ENCODE results near the gene PLEKHA7. TPM values are rescaled to one million over a fixed set of nuclear protein-coding genes. Genes with fewer than 3 reads are reported as not detected.

The PLEKHA7 gene
- polyA plus RNA-seq, 1 of the 3 experiments (the other 2 are of a cell fraction), result 0.12 TPM

GRCh38 chr11:16925561-16926065 lies 88.6 kb downstream of the PLEKHA7 start:
- Histone ChIP-seq H2AFZ (ENCODE audit: low read depth) (no peak overlapping the region), H3K9me2 (no peaks in the 10 kb centered on the region), H3K79me2 (ENCODE audit: insufficient read depth) (no peaks in the 10 kb centered on the region), H3K36me3 (replicated peaks in 1 of 2; ENCODE audit: control insufficient read depth in 1 of 2, insufficient read depth in 2 of 2, low read length in 1 of 2) (no peaks in the 10 kb centered on the region), H3K4me2 (peak overlapping the region; percentile 74), H3K9ac (no peak overlapping the region), H3K27me3 (ENCODE audit: insufficient read depth) (peaks cover 38% of the 10 kb centered on the region), H4K20me1 (ENCODE audit: insufficient read depth) (no peaks in the 10 kb centered on the region), H3K4me1 (ENCODE audit: control insufficient read depth in 1 of 2, insufficient read depth in 2 of 2, low read depth in 1 of 2, low read length in 1 of 2) (peaks cover 0 to 16% of the 10 kb centered on the region in 2 experiments; a peak in 1 of 4 replicates), H3K9me3 (no peaks in the 10 kb centered on the region), H3K4me3 (ENCODE audit: low read depth in 2 of 2, low read length in 1 of 2) (peak overlapping the region; percentile 43 to 47), H3F3A (replicated peaks; ENCODE audit: insufficient read depth) (no peaks in the 10 kb centered on the region), H3K27ac (ENCODE audit: low read depth in 2 of 2, low read length in 1 of 2) (no peak overlapping the region)
- CTCF ChIA-PET, result interaction anchor here (1.0 to 1.8 kb wide), 4 partner anchors 11 to 137 kb away, joined by 3 to 8 read pairs (median 5); no protein-coding TSS in a partner anchor
- DNase-seq, result peak; percentile 85
- POLR2A ChIA-PET, result no interaction called here
- 0% methylated on average over 7 of the region's 52 CpGs for WGBS (ENCODE audit: low lambda C conversion rate)
- TF ChIP-seq MXI1 (IDR thresholded peaks at IDR 0.05; ENCODE audit: low read depth, low read length), result peak; percentile 41
- TF ChIP-seq YY1 (IDR thresholded peaks at IDR 0.05; ENCODE audit: low read depth), result no peak

- DNase-seq, result peak; percentile 55
- peaks cover 0 to 16% of the 10 kb centered on the region in 2 experiments; a peak in 1 of 4 replicates for H3K4me1 ChIP-seq (ENCODE audit: control insufficient read depth in 1 of 2, insufficient read depth in 2 of 2, low read depth in 1 of 2, low read length in 1 of 2)
- POLR2A ChIA-PET, result no interaction called here
- H3K79me2 ChIP-seq (ENCODE audit: insufficient read depth), result no peaks in the 10 kb centered on the region
- H3K4me2 ChIP-seq, result peak overlapping the region; percentile 74
- no peaks in the 10 kb centered on the region for H3K9me2 ChIP-seq
- CTCF ChIA-PET, result interaction anchor here (0.6 to 1.8 kb wide), 6 partner anchors 12 to 138 kb away, joined by 3 to 8 read pairs (median 4); no protein-coding TSS in a partner anchor
- no peaks in the 10 kb centered on the region for H3F3A ChIP-seq (replicated peaks; ENCODE audit: insufficient read depth)
- 4% methylated on average over 39 of the region's 51 CpGs for WGBS (ENCODE audit: low lambda C conversion rate)
- no peak overlapping the region for H3K9ac ChIP-seq
- H3K4me3 ChIP-seq (ENCODE audit: low read depth in 2 of 2, low read length in 1 of 2), result peak overlapping the region; percentile 43 to 47
- H3K27me3 ChIP-seq (ENCODE audit: insufficient read depth), result peaks cover 41% of the 10 kb centered on the region
- H3K36me3 ChIP-seq (replicated peaks in 1 of 2; ENCODE audit: control insufficient read depth in 1 of 2, insufficient read depth in 2 of 2, low read length in 1 of 2), result no peaks in the 10 kb centered on the region
- H3K27ac ChIP-seq (ENCODE audit: low read depth in 2 of 2, low read length in 1 of 2), result no peak overlapping the region
- H4K20me1 ChIP-seq (ENCODE audit: insufficient read depth), result no peaks in the 10 kb centered on the region
- TF ChIP-seq, protein P1, sequence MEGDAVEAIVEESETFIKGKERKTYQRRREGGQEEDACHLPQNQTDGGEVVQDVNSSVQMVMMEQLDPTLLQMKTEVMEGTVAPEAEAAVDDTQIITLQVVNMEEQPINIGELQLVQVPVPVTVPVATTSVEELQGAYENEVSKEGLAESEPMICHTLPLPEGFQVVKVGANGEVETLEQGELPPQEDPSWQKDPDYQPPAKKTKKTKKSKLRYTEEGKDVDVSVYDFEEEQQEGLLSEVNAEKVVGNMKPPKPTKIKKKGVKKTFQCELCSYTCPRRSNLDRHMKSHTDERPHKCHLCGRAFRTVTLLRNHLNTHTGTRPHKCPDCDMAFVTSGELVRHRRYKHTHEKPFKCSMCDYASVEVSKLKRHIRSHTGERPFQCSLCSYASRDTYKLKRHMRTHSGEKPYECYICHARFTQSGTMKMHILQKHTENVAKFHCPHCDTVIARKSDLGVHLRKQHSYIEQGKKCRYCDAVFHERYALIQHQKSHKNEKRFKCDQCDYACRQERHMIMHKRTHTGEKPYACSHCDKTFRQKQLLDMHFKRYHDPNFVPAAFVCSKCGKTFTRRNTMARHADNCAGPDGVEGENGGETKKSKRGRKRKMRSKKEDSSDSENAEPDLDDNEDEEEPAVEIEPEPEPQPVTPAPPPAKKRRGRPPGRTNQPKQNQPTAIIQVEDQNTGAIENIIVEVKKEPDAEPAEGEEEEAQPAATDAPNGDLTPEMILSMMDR (IDR thresholded peaks at IDR 0.05), result no peak
- TF ChIP-seq MXI1 (IDR thresholded peaks at IDR 0.05; ENCODE audit: low read depth, low read length) (no peak), IRF3 (IDR thresholded peaks at IDR 0.05; ENCODE audit: low read depth, low read length) (no peak), MAX (IDR thresholded peaks at IDR 0.05; ENCODE audit: low read depth) (no peak), FOXJ3 (CRISPR knock-in tag; IDR thresholded peaks at IDR 0.05) (no peak)
- TF ChIP-seq, protein P2, sequence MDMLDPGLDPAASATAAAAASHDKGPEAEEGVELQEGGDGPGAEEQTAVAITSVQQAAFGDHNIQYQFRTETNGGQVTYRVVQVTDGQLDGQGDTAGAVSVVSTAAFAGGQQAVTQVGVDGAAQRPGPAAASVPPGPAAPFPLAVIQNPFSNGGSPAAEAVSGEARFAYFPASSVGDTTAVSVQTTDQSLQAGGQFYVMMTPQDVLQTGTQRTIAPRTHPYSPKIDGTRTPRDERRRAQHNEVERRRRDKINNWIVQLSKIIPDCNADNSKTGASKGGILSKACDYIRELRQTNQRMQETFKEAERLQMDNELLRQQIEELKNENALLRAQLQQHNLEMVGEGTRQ (IDR thresholded peaks at IDR 0.05; ENCODE audit: borderline replicate concordance, low read depth, low read length), result no peak
- H2AFZ ChIP-seq (ENCODE audit: low read depth), result no peak overlapping the region
- no peaks in the 10 kb centered on the region for H3K9me3 ChIP-seq
Measured at GRCh38 chr11:16924826-16925560, 89.2 kb downstream of the PLEKHA7 start.
